ENCODE measurements around the gene PLCH1.

- no peak for TF ChIP-seq POLR2A (IDR thresholded peaks at IDR 0.05)
- TF ChIP-seq CTCF (IDR thresholded peaks at IDR 0.05): no peak
Measured at GRCh38 chr3:155404486-155404885, 340.4 kb downstream of the PLCH1 start.

Measured in tibial nerve (tissue), 3 donors.